ENCODE measurements around the gene FITM2. TPM values are rescaled to one million over a fixed set of nuclear protein-coding genes. Genes with fewer than 3 reads are reported as not detected.

The FITM2 gene
- total RNA-seq, 1 donor from 2014 or later, result 4.5 TPM

DNA sequence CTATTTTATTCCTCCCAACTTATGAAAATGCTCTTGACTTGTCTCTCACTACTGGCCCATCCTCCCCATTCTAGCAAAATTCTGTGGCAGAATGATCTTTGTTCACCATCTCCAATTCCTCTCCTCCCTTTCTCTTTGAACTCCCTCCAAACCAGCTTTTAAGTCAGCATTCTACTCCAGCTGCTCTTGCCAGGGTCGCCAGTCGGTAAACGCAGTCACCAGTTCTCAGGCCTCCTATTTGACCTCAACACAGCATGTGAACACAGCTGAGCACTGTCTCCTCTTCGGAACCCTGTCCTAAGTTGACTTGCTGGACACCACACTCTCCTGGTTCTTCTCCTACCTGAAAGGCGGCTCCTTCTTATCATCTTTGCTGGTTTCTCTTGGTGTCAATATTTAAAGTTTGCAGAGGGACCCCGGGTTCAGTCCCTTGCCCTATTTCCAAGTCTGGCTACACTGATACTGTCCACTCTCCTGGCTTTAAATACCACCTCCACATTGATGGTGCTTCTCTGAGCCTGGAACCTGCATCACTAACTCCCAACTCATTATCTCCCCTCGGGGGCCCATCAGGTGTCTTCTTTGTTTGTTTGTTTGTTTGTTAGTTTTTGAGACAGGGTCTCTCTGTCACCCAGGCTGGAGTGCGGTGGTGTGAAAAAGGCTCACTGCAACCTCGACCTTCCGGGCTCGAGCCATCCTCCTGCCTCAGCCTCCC is 36.5 kb downstream of the FITM2 start:
- Histone ChIP-seq H3K27me3 (ENCODE audit: control insufficient read depth, insufficient read depth, low read length) (no peaks in the 10 kb centered on the region), H3K36me3 (ENCODE audit: control insufficient read depth, insufficient read depth, low read length) (no peaks in the 10 kb centered on the region), H3K4me3 (ENCODE audit: low read depth, low read length) (no peak overlapping the region)
- DNase-seq (ENCODE audit: low read depth), result no peak
- no peak for FAIRE-seq
- TF ChIP-seq, protein P1, sequence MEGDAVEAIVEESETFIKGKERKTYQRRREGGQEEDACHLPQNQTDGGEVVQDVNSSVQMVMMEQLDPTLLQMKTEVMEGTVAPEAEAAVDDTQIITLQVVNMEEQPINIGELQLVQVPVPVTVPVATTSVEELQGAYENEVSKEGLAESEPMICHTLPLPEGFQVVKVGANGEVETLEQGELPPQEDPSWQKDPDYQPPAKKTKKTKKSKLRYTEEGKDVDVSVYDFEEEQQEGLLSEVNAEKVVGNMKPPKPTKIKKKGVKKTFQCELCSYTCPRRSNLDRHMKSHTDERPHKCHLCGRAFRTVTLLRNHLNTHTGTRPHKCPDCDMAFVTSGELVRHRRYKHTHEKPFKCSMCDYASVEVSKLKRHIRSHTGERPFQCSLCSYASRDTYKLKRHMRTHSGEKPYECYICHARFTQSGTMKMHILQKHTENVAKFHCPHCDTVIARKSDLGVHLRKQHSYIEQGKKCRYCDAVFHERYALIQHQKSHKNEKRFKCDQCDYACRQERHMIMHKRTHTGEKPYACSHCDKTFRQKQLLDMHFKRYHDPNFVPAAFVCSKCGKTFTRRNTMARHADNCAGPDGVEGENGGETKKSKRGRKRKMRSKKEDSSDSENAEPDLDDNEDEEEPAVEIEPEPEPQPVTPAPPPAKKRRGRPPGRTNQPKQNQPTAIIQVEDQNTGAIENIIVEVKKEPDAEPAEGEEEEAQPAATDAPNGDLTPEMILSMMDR (IDR thresholded peaks at IDR 0.05; ENCODE audit: insufficient read depth, low read length, severe bottlenecking), result no peak

DNA sequence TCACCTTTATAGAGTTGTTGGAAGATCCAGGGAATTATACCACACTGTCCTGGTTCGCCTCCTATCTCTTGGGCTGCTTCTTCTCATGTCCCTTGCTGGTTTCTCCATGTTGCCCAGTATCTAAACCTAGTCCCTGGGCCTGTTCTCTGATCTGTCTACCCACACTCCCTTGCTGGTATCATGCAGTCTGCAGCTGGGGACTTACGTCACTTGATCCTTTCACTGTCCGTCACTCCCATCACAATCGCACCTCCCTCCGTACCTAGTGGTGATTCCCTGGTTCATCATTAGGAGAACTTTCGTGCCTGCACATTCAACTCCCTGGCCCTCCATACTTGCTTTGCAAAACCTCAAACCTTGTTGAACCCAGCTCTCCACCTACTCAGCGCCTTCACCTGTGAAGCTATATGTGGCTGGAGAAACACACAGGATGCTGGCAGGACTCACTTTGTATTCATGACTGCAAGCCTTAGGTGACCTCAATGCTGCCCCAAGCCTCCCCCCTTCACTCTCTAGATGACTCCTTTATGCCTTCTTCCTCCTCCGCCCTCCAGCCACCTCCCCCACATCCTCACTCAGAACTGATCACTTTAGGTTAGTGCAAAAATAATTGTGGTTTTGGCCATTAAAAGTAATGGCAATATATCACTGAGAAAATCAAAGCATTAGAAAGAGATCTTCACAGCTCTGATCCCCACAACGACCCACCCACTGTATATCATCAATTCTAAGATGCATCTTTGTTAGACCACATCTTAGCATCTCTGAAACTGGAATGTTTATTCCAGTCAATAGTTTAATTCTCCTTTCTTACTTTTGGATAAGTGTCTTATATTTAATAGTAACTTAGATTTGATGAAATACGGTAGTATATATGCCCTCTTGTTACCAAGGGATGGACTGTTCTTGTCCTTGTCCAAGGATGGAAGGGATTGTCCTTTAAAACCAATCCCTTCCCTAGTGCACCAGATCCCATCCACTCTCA is 37.5 kb downstream of the FITM2 start:
- no peak overlapping the region for H3K4me3 ChIP-seq (ENCODE audit: low read depth, low read length)
- TF ChIP-seq, protein P1 (IDR thresholded peaks at IDR 0.05; ENCODE audit: insufficient read depth, low read length, severe bottlenecking), result no peak
- FAIRE-seq (no peak), DNase-seq (ENCODE audit: low read depth) (no peak)
- H3K36me3 ChIP-seq (ENCODE audit: control insufficient read depth, insufficient read depth, low read length), result no peaks in the 10 kb centered on the region
- no peaks in the 10 kb centered on the region for H3K27me3 ChIP-seq (ENCODE audit: control insufficient read depth, insufficient read depth, low read length)

DNA sequence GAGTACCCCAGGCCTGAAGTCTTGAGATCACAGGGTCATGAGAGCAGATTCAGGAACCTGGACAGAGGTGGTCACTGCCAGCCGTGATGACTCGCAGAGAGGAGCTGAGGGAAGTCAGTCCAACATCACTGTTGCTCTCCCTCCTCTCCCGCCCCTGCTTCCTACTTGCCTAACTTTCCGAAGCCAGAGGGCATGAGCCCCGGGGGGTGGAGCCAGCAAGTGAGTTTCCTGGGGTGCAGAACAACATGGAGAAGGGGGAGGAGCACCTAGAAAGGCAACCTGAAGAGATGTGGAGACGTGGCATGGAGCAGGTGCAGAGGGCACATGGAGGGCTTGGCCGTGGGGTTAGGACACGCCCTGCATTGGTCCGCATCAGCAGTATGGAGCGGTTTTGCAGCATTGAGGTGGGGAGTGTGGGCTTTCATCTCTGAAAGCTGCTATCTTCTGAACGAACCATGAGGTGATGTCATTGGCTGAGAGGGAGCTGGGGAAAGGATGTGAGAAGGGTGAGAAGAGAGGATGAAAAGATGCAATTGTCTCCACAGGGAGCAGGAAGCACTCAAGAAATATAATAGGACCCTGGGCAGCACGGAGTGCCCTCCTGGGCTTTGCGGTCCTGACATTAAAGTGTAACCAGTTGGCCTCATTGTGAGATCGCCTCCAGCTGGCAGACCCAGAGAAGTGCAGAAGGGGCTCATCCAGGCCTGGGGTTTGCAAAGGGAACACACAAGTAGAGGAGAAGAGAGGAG is 38.9 kb downstream of the FITM2 start:
- H3K27me3 ChIP-seq (ENCODE audit: control insufficient read depth, insufficient read depth, low read length), result no peaks in the 10 kb centered on the region
- TF ChIP-seq, protein P1 (IDR thresholded peaks at IDR 0.05; ENCODE audit: insufficient read depth, low read length, severe bottlenecking), result no peak
- FAIRE-seq, result no peak

DNA sequence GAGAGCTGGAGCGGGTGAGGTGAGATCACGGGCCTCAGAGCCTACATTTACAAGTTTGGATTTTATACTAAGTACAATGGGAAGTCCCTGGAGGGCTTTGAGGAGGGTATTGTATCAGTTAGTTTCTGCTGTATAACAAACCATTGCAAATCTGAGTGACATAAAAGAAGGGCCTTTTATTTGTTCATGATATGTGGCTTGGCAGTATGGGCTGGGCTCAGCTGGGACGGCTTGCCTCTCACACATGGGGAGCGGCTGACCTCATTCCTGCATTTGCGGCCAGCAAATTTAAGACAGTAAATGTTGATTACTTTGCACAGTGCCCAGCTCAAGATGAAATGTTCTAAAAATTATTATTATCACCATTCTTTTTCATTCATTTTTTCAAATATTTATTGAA is 42.2 kb downstream of the FITM2 start:
- DNase-seq (ENCODE audit: low read depth) (no peak), FAIRE-seq (no peak)
- Histone ChIP-seq H3K4me3 (ENCODE audit: low read depth, low read length) (no peak overlapping the region), H3K27me3 (ENCODE audit: control insufficient read depth, insufficient read depth, low read length) (no peaks in the 10 kb centered on the region), H3K36me3 (ENCODE audit: control insufficient read depth, insufficient read depth, low read length) (no peaks in the 10 kb centered on the region)
- TF ChIP-seq, protein P1 (IDR thresholded peaks at IDR 0.05; ENCODE audit: insufficient read depth, low read length, severe bottlenecking), result no peak

More for the DNA sequence above, 38.9 kb downstream of the FITM2 start:
- Histone ChIP-seq H3K36me3 (ENCODE audit: control insufficient read depth, insufficient read depth, low read length) (no peaks in the 10 kb centered on the region), H3K4me3 (ENCODE audit: low read depth, low read length) (no peak overlapping the region)
- no peak for DNase-seq (ENCODE audit: low read depth)

DNA sequence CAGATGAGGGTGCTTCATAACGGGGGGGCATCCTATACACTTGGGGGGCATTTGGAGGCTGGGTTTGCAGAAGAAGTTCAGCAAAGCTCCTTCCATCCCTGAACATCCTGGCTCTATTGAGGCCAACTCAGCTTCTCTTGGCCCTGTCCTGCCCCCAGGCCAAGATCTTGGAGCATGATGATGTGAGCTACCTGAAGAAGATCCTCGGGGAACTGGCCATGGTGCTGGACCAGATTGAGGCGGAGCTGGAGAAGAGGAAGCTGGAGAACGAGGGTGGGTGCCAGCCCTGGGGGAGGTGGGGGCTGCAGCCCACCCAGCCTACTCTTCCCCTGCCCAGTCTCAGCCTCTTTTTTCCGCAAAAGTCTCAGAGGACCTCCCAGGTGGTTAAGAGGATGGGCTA is 46.7 kb downstream of the FITM2 start:
- no peak for FAIRE-seq
- DNase-seq (ENCODE audit: low read depth), result no peak
- TF ChIP-seq, protein P1 (IDR thresholded peaks at IDR 0.05; ENCODE audit: insufficient read depth, low read length, severe bottlenecking), result no peak
- Histone ChIP-seq H3K4me3 (ENCODE audit: low read depth, low read length) (no peak overlapping the region), H3K27me3 (ENCODE audit: control insufficient read depth, insufficient read depth, low read length) (no peaks in the 10 kb centered on the region), H3K36me3 (ENCODE audit: control insufficient read depth, insufficient read depth, low read length) (no peaks in the 10 kb centered on the region)
